ENCODE measurements around the gene ADCY1.

ADCY1 gene

DNA sequence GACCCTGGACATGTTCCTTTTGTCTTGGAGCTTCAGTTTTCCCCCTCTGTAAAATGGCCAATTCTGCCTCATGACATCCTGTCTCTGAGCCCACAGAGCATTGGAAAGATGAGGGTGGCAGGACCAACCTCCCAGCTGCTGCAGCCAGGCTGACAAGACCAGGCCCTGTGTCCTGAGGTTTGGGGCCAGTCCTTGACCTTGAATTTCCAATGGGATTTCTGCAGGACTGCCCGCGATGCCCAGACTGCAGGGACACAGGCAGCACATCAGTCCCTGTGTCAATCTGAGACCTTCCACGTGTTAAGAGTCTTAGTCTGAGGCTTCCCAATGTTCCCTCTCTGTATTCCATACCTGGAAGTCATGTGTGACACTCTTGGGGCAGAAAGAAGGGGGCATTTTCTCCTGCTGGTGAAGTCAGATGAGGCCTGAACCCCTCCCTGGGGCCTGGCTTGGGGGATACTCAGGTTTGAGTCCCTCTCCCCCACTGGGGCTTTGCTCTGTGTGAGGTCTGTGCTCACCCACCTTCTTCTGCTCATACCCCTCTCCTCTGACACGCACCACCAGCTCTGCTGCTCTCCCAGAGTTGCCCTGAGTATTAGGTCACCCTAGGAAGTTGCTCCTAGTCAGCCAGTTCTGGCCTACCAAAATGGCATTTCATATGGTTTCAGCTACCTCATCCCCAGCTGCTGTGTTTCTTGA lies 79.2 kb downstream of the ADCY1 start:
- TF ChIP-seq, protein P1, sequence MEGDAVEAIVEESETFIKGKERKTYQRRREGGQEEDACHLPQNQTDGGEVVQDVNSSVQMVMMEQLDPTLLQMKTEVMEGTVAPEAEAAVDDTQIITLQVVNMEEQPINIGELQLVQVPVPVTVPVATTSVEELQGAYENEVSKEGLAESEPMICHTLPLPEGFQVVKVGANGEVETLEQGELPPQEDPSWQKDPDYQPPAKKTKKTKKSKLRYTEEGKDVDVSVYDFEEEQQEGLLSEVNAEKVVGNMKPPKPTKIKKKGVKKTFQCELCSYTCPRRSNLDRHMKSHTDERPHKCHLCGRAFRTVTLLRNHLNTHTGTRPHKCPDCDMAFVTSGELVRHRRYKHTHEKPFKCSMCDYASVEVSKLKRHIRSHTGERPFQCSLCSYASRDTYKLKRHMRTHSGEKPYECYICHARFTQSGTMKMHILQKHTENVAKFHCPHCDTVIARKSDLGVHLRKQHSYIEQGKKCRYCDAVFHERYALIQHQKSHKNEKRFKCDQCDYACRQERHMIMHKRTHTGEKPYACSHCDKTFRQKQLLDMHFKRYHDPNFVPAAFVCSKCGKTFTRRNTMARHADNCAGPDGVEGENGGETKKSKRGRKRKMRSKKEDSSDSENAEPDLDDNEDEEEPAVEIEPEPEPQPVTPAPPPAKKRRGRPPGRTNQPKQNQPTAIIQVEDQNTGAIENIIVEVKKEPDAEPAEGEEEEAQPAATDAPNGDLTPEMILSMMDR (IDR thresholded peaks at IDR 0.05; ENCODE audit: low read depth, low read length), result no peak
- TF ChIP-seq EZH2phosphoT487 (IDR thresholded peaks at IDR 0.05; ENCODE audit: low read depth), result no peak
- Histone ChIP-seq H3K4me1 (ENCODE audit: low read length) (no peaks in the 10 kb centered on the region), H3K9me3 (ENCODE audit: insufficient read depth, low read length) (no peaks in the 10 kb centered on the region), H3K27me3 (ENCODE audit: low read depth, low read length) (no peaks in the 10 kb centered on the region), H2AFZ (ENCODE audit: low read depth, low read length) (no peak overlapping the region), H3K27ac (ENCODE audit: low read length) (no peak overlapping the region), H3K36me3 (replicated peaks; ENCODE audit: low read depth, low read length) (no peaks in the 10 kb centered on the region), H3K4me2 (ENCODE audit: low read length) (no peak overlapping the region), H4K20me1 (ENCODE audit: insufficient read depth, low read length) (no peaks in the 10 kb centered on the region), H3K79me2 (ENCODE audit: low read length) (no peaks in the 10 kb centered on the region), H3K4me3 (ENCODE audit: low read length) (no peak overlapping the region), H3K9ac (ENCODE audit: low read length) (no peak overlapping the region)

DNA sequence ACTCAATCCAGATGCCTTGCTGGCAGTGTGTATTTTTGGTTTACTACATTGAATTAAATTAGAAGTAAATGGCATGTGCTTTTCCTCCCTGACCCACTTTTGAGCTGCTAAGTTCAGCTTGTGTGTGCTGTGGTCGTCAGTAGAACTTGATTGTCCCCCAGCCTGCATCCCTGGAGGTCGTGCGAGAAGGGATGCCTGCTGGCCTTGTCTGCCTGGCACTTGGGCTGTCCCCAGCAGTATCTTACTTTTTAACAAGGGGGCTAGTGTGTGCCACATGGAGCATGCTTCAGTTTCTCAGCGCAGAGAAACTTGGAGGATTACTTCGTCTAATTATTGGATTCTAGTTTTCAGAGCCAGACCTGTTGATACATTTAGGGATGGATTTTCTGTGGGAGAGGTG lies 80.2 kb downstream of the ADCY1 start:
- no peak overlapping the region for H2AFZ ChIP-seq (ENCODE audit: low read depth, low read length)
- no peaks in the 10 kb centered on the region for H3K9me3 ChIP-seq (ENCODE audit: insufficient read depth, low read length)
- no peaks in the 10 kb centered on the region for H4K20me1 ChIP-seq (ENCODE audit: insufficient read depth, low read length)
- H3K4me3 ChIP-seq (ENCODE audit: low read length), result no peak overlapping the region
- no peaks in the 10 kb centered on the region for H3K79me2 ChIP-seq (ENCODE audit: low read length)
- H3K4me1 ChIP-seq (ENCODE audit: low read length), result no peaks in the 10 kb centered on the region
- no peaks in the 10 kb centered on the region for H3K27me3 ChIP-seq (ENCODE audit: low read depth, low read length)
- H3K4me2 ChIP-seq (ENCODE audit: low read length), result no peak overlapping the region
- H3K36me3 ChIP-seq (replicated peaks; ENCODE audit: low read depth, low read length), result no peaks in the 10 kb centered on the region
- no peak overlapping the region for H3K27ac ChIP-seq (ENCODE audit: low read length)
- TF ChIP-seq, protein P1 (IDR thresholded peaks at IDR 0.05; ENCODE audit: low read depth, low read length), result no peak
- TF ChIP-seq EZH2phosphoT487 (IDR thresholded peaks at IDR 0.05; ENCODE audit: low read depth), result no peak
- H3K9ac ChIP-seq (ENCODE audit: low read length), result no peak overlapping the region

DNA sequence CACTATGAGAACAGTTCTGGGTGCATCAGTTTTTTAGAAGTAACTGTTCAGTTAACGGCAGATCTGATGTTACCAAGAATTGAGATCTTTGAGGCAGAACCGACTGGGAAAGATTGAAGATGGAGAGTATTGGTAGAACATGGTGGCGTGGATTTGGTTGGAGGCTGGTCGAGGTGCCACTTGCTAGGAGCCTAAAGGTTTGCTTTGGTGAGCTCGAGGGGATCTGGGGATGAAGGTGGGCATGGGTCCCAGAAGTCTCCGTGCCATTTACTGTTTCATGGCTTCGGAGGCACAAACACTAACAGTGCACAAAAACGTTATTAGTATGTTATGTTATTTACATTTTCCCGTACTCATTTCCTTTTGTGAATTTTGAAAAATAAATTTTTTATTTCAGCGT lies 81.4 kb downstream of the ADCY1 start:
- Histone ChIP-seq H3K36me3 (replicated peaks; ENCODE audit: low read depth, low read length) (no peaks in the 10 kb centered on the region), H3K4me1 (ENCODE audit: low read length) (no peaks in the 10 kb centered on the region), H2AFZ (ENCODE audit: low read depth, low read length) (no peak overlapping the region), H3K79me2 (ENCODE audit: low read length) (no peaks in the 10 kb centered on the region), H3K4me2 (ENCODE audit: low read length) (no peak overlapping the region), H3K4me3 (ENCODE audit: low read length) (no peak overlapping the region), H3K9me3 (ENCODE audit: insufficient read depth, low read length) (no peaks in the 10 kb centered on the region), H3K27ac (ENCODE audit: low read length) (no peak overlapping the region), H3K27me3 (ENCODE audit: low read depth, low read length) (no peaks in the 10 kb centered on the region), H4K20me1 (ENCODE audit: insufficient read depth, low read length) (no peaks in the 10 kb centered on the region), H3K9ac (ENCODE audit: low read length) (no peak overlapping the region)
- no peak for TF ChIP-seq EZH2phosphoT487 (IDR thresholded peaks at IDR 0.05; ENCODE audit: low read depth)
- TF ChIP-seq, protein P1 (IDR thresholded peaks at IDR 0.05; ENCODE audit: low read depth, low read length), result no peak

DNA sequence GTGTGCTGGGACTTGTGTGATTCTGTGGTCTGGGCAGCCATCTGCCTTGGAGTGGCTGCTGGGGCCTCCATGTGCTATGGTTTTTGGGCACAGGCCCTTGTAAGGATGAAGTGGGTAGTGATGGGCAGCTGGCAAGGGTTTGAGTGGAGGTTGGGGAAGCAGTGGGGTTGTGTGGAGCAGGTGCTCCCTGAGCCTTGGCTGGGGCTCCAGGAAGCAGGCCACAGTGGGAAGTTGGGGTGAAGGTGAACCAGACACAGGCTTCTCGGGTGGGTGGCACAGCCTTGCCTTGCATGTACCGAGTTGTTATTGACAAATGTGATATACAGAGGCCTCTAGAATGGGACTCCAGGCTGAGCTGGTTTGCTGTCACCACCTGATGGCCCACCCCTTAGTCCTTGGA lies 82.3 kb downstream of the ADCY1 start:
- no peaks in the 10 kb centered on the region for H3K9me3 ChIP-seq (ENCODE audit: insufficient read depth, low read length)
- no peak for TF ChIP-seq EZH2phosphoT487 (IDR thresholded peaks at IDR 0.05; ENCODE audit: low read depth)
- TF ChIP-seq, protein P1 (IDR thresholded peaks at IDR 0.05; ENCODE audit: low read depth, low read length), result no peak
- no peaks in the 10 kb centered on the region for H4K20me1 ChIP-seq (ENCODE audit: insufficient read depth, low read length)
- no peak overlapping the region for H3K4me2 ChIP-seq (ENCODE audit: low read length)
- H3K9ac ChIP-seq (ENCODE audit: low read length), result no peak overlapping the region
- no peak overlapping the region for H3K4me3 ChIP-seq (ENCODE audit: low read length)
- no peaks in the 10 kb centered on the region for H3K27me3 ChIP-seq (ENCODE audit: low read depth, low read length)
- H2AFZ ChIP-seq (ENCODE audit: low read depth, low read length), result no peak overlapping the region
- no peak overlapping the region for H3K27ac ChIP-seq (ENCODE audit: low read length)
- no peaks in the 10 kb centered on the region for H3K36me3 ChIP-seq (replicated peaks; ENCODE audit: low read depth, low read length)
- H3K79me2 ChIP-seq (ENCODE audit: low read length), result no peaks in the 10 kb centered on the region
- no peaks in the 10 kb centered on the region for H3K4me1 ChIP-seq (ENCODE audit: low read length)

Data from OCI-LY3 (cell line).